ENCODE data around the gene SAMHD1. TPM values are rescaled to one million over a fixed set of nuclear protein-coding genes. Genes with fewer than 3 reads are reported as not detected.

Gene SAMHD1
- total and polyA plus RNA-seq, 2 of the 8 experiments (the other 6 are each of a cell fraction or from before 2014, with no cell fraction given): 22.0 to 37.1 TPM

GRCh38 chr20:36881888-36882287 lies 69.6 kb downstream of the SAMHD1 start:
- Histone ChIP-seq H2BK20ac (ENCODE audit: low read length) (no peak overlapping the region), H4K91ac (replicated peaks; ENCODE audit: insufficient read length, low read length) (no peak overlapping the region), H3K27me3 (replicated peaks in 1 of 4; ENCODE audit: control insufficient read depth in 3 of 4, extremely low read depth in 1 of 4, insufficient read depth in 3 of 4, low read length in 3 of 4) (no peaks in the 10 kb centered on the region; a peak in 1 of 7 replicates), H3K4me3 (ENCODE audit: extremely low read depth in 1 of 4, insufficient read depth in 2 of 4, low read depth in 3 of 4, low read length in 4 of 4) (no peak overlapping the region), H4K8ac (ENCODE audit: extremely low read depth, insufficient read depth, low read length) (no peak overlapping the region), H2AK5ac (ENCODE audit: low read depth, low read length) (no peak overlapping the region), H3K27ac (ENCODE audit: low read depth, low read length) (no peak overlapping the region), H3K9ac (replicated peaks in 1 of 4; ENCODE audit: extremely low read depth in 1 of 4, low read depth in 3 of 4, low read length in 3 of 4) (no peak overlapping the region), H3K4me1 (replicated peaks in 1 of 4; ENCODE audit: control insufficient read depth in 3 of 4, insufficient read depth in 4 of 4, low read length in 3 of 4) (peaks cover 0 to 5% (median 3%) of the 10 kb centered on the region in 4 experiments; a peak in 5 of 7 replicates), H3K56ac (replicated peaks; ENCODE audit: insufficient read length, low read depth, low read length) (no peak overlapping the region), H3K9me3 (ENCODE audit: insufficient read depth in 2 of 2, low read depth in 1 of 2, low read length in 1 of 2) (no peaks in the 10 kb centered on the region), H4K20me1 (replicated peaks in 1 of 2; ENCODE audit: control insufficient read depth in 1 of 2, insufficient read depth in 2 of 2, low read length in 2 of 2) (no peaks in the 10 kb centered on the region), H3K4me2 (ENCODE audit: insufficient read depth in 1 of 2, low read depth in 2 of 2, low read length in 2 of 2) (no peak overlapping the region), H3K79me2 (ENCODE audit: control insufficient read depth in 1 of 2, insufficient read depth in 2 of 2, low read length in 2 of 2) (no peaks in the 10 kb centered on the region), H4K5ac (ENCODE audit: insufficient read length, low read depth, low read length) (no peak overlapping the region), H2BK15ac (ENCODE audit: low read length) (no peak overlapping the region), H3K18ac (ENCODE audit: extremely low read depth, low read length) (no peak overlapping the region), H2BK12ac (ENCODE audit: low read depth, low read length) (no peak overlapping the region), H3K23me2 (ENCODE audit: low read depth, low read length) (no peaks in the 10 kb centered on the region; the same call in 1 of the 2 replicates), H3K79me1 (ENCODE audit: low read depth, low read length) (no peaks in the 10 kb centered on the region), H2BK5ac (ENCODE audit: low read depth, low read length) (no peak overlapping the region), H2AFZ (ENCODE audit: low read length) (no peak overlapping the region), H2BK120ac (replicated peaks; ENCODE audit: low read depth, low read length) (no peak overlapping the region), H3K23ac (ENCODE audit: insufficient read length) (no peak overlapping the region), H3K14ac (ENCODE audit: insufficient read length) (no peak overlapping the region), H3K36me3 (ENCODE audit: control insufficient read depth in 2 of 4, insufficient read depth in 4 of 4, low read length in 3 of 4) (no peaks in the 10 kb centered on the region), H3K4ac (replicated peaks; ENCODE audit: insufficient read length, low read depth, low read length) (no peak overlapping the region)
- DNase-seq (ENCODE audit: low read depth in 1 of 2, low spot score in 2 of 2): no peak
- POLR2A ChIA-PET (ENCODE audit: partially characterized antibody): interaction anchor here (1.0 to 2.6 kb wide), 2 partner anchors 18 to 46 kb away, joined by 3 to 6 read pairs; a partner anchor contains a TSS
- TF ChIP-seq GABPA (IDR thresholded peaks at IDR 0.05; ENCODE audit: borderline replicate concordance, insufficient read depth, low read length) (no peak), CHD2 (IDR thresholded peaks at IDR 0.05; ENCODE audit: low read length) (no peak), CTCF (IDR thresholded peaks at IDR 0.05; ENCODE audit: control extremely low read depth in 1 of 3, insufficient read depth in 1 of 3, low read depth in 1 of 3, low read length in 3 of 3) (no peak), SRF (IDR thresholded peaks at IDR 0.05; ENCODE audit: low read depth, low read length) (no peak), BCL11A (IDR thresholded peaks at IDR 0.05; ENCODE audit: low read depth in 2 of 2, low read length in 2 of 2) (no peak), HDAC6 (IDR thresholded peaks at IDR 0.05; ENCODE audit: low read depth, low read length) (no peak), FOSL1 (IDR thresholded peaks at IDR 0.05; ENCODE audit: insufficient read depth, low read depth, low read length) (no peak), TEAD4 (IDR thresholded peaks at IDR 0.05; ENCODE audit: low read depth, low read length) (no peak)
- CTCF ChIA-PET (ENCODE audit: partially characterized antibody): interaction anchor here (0.7 to 4.4 kb wide), 8 partner anchors 10 to 73 kb away, joined by 3 to 27 read pairs (median 4); a partner anchor contains a TSS
- WGBS, 2 experiments (ENCODE audit: extremely low coverage in 1 of 2, insufficient coverage in 1 of 2, insufficient read length in 1 of 2, insufficient replicate concordance in 2 of 2, low coverage in 1 of 2, low lambda C conversion rate in 2 of 2, missing lambda C conversion rate in 1 of 2): 81% methylated on average over 4 of the region's 4 CpGs; no CpG with 5 or more reads in 1 of the 2 experiments
- FAIRE-seq: no peak
